SK-N-SH (cell line): ENCODE results near the gene CTRB1.
"Not testable (repeated sequence)": the region's sequence is repeated elsewhere in the genome, so short reads cannot be mapped to it uniquely, and the experiment has no call there.

Experiments
- CHD2 ChIP-seq: fragments of 150-350 bp; IDR thresholded peaks from 2 replicates; pipeline ENCODE4 v1.6.1; 2018; ENCODE audit warnings: low read length; ENCODE audit not compliant: partially characterized antibody
- MXI1 ChIP-seq: IDR thresholded peaks from 2 replicates; pipeline ENCODE4 v1.6.1; 2012; ENCODE audit warnings: mild to moderate bottlenecking, low read depth, low read length, improper control_type of control experiment
- POLR2AphosphoS5 ChIP-seq: IDR thresholded peaks from 2 replicates; pipeline ENCODE4 v1.6.1; 2012; ENCODE audit warnings: low read depth, low read length
- RXRA ChIP-seq: IDR thresholded peaks from 2 replicates; pipeline ENCODE4 v1.4.0; 2012; ENCODE audit warnings: low read depth, mild to moderate bottlenecking, borderline replicate concordance
- TAF1 ChIP-seq: IDR thresholded peaks from 2 replicates; pipeline ENCODE4 v1.6.1; 2012; ENCODE audit warnings: low read depth, mild to moderate bottlenecking, low read length, moderate library complexity, borderline replicate concordance
- TCF12 ChIP-seq: IDR thresholded peaks from 2 replicates; pipeline ENCODE4 v1.4.0; 2012
- YY1 ChIP-seq: IDR thresholded peaks from 2 replicates; pipeline ENCODE4 v1.4.0; 2012; ENCODE audit warnings: low read depth, mild to moderate bottlenecking
- TF ChIP-seq, protein P1 (sequence below): IDR thresholded peaks from 2 replicates; pipeline ENCODE4 v1.4.0; 2012; ENCODE audit warnings: low read depth, borderline replicate concordance
- TF ChIP-seq, protein P2 (sequence below): fragments of 200-600 bp; sonication (generic); IDR thresholded peaks from 2 replicates; pipeline ENCODE4 v1.6.1; 2017; ENCODE audit warnings: antibody characterized with exemption, mild to moderate bottlenecking, moderate library complexity
- TF ChIP-seq, protein P3 (sequence below): IDR thresholded peaks from 2 replicates; pipeline ENCODE4 v1.4.0; 2012; ENCODE audit warnings: low read depth, borderline replicate concordance
- TF ChIP-seq, protein P4 (sequence below): IDR thresholded peaks from 2 replicates; pipeline ENCODE4 v1.4.0; 2012; ENCODE audit warnings: low read depth

DNA sequence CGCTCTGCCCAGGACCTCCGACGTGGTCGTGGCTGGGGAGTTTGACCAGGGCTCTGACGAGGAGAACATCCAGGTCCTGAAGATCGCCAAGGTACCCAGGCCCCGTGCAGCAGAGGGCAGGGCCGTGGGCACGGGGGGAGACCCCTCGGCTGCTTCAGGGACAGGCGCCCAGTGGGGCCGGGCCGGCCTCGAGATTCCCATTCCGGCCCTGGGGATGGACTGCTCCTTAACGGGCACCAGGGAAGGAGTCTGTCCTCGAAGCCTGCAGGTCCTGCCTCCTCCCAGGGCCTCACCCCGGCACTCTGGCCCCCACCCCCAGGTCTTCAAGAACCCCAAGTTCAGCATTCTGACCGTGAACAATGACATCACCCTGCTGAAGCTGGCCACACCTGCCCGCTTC lies 4.3 kb downstream of the CTRB1 start:
- TF ChIP-seq, protein P1, sequence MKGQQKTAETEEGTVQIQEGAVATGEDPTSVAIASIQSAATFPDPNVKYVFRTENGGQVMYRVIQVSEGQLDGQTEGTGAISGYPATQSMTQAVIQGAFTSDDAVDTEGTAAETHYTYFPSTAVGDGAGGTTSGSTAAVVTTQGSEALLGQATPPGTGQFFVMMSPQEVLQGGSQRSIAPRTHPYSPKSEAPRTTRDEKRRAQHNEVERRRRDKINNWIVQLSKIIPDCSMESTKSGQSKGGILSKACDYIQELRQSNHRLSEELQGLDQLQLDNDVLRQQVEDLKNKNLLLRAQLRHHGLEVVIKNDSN = not testable (repeated sequence)
- TF ChIP-seq, protein P2, sequence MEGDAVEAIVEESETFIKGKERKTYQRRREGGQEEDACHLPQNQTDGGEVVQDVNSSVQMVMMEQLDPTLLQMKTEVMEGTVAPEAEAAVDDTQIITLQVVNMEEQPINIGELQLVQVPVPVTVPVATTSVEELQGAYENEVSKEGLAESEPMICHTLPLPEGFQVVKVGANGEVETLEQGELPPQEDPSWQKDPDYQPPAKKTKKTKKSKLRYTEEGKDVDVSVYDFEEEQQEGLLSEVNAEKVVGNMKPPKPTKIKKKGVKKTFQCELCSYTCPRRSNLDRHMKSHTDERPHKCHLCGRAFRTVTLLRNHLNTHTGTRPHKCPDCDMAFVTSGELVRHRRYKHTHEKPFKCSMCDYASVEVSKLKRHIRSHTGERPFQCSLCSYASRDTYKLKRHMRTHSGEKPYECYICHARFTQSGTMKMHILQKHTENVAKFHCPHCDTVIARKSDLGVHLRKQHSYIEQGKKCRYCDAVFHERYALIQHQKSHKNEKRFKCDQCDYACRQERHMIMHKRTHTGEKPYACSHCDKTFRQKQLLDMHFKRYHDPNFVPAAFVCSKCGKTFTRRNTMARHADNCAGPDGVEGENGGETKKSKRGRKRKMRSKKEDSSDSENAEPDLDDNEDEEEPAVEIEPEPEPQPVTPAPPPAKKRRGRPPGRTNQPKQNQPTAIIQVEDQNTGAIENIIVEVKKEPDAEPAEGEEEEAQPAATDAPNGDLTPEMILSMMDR = not testable (repeated sequence)
- TF ChIP-seq, protein P3, sequence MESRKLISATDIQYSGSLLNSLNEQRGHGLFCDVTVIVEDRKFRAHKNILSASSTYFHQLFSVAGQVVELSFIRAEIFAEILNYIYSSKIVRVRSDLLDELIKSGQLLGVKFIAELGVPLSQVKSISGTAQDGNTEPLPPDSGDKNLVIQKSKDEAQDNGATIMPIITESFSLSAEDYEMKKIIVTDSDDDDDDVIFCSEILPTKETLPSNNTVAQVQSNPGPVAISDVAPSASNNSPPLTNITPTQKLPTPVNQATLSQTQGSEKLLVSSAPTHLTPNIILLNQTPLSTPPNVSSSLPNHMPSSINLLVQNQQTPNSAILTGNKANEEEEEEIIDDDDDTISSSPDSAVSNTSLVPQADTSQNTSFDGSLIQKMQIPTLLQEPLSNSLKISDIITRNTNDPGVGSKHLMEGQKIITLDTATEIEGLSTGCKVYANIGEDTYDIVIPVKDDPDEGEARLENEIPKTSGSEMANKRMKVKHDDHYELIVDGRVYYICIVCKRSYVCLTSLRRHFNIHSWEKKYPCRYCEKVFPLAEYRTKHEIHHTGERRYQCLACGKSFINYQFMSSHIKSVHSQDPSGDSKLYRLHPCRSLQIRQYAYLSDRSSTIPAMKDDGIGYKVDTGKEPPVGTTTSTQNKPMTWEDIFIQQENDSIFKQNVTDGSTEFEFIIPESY = not testable (repeated sequence)
- not testable (repeated sequence) for TF ChIP-seq YY1, TAF1, TCF12, POLR2AphosphoS5, CHD2, MXI1, RXRA
- TF ChIP-seq, protein P4, sequence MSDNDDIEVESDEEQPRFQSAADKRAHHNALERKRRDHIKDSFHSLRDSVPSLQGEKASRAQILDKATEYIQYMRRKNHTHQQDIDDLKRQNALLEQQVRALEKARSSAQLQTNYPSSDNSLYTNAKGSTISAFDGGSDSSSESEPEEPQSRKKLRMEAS = not testable (repeated sequence)
